Measurements from ENCODE around the gene MON1B. TPM values are rescaled to one million over a fixed set of nuclear protein-coding genes. Genes with fewer than 3 reads are reported as not detected.

Gene MON1B
- total and polyA plus RNA-seq, 2 of the 8 experiments (the other 6 are each of a cell fraction or from before 2014, with no cell fraction given), result 20.0 to 45.9 TPM

- no peak overlapping the region for H2AK5ac ChIP-seq (ENCODE audit: low read depth, low read length)
- no peak overlapping the region for H3K27ac ChIP-seq (ENCODE audit: low read depth, low read length)
- no peak overlapping the region for H4K8ac ChIP-seq (ENCODE audit: extremely low read depth, insufficient read depth, low read length)
- peaks cover 4 to 29% (median 13%) of the 10 kb centered on the region in 4 experiments; a peak in 5 of 8 replicates for H3K36me3 ChIP-seq (ENCODE audit: control insufficient read depth in 2 of 4, insufficient read depth in 4 of 4, low read length in 3 of 4)
- H2BK20ac ChIP-seq (ENCODE audit: low read length), result no peak overlapping the region
- H4K5ac ChIP-seq (ENCODE audit: insufficient read length, low read depth, low read length), result no peak overlapping the region
- H3K9me3 ChIP-seq (ENCODE audit: insufficient read depth in 2 of 2, low read depth in 1 of 2, low read length in 1 of 2), result no peaks in the 10 kb centered on the region
- WGBS, 2 experiments (ENCODE audit: extremely low coverage in 1 of 2, insufficient coverage in 1 of 2, insufficient read length in 1 of 2, insufficient replicate concordance in 2 of 2, low coverage in 1 of 2, low lambda C conversion rate in 2 of 2, missing lambda C conversion rate in 1 of 2), result 98% methylated on average over 13 of the region's 13 CpGs; no CpG with 5 or more reads in 1 of the 2 experiments
- H3K14ac ChIP-seq (ENCODE audit: insufficient read length), result no peak overlapping the region
- DNase-seq (ENCODE audit: low read depth in 1 of 2, low spot score in 2 of 2), result no peak
- peaks cover 0 to 7% (median 1%) of the 10 kb centered on the region in 4 experiments; a peak in 2 of 7 replicates for H3K4me1 ChIP-seq (replicated peaks in 1 of 4; ENCODE audit: control insufficient read depth in 3 of 4, insufficient read depth in 4 of 4, low read length in 3 of 4)
- no peak overlapping the region for H3K9ac ChIP-seq (replicated peaks in 1 of 4; ENCODE audit: extremely low read depth in 1 of 4, low read depth in 3 of 4, low read length in 3 of 4)
- peaks cover 0 to 24% of the 10 kb centered on the region in 2 experiments; a peak in 2 of 4 replicates for H3K79me2 ChIP-seq (ENCODE audit: control insufficient read depth in 1 of 2, insufficient read depth in 2 of 2, low read length in 2 of 2)
- H4K20me1 ChIP-seq (replicated peaks in 1 of 2; ENCODE audit: control insufficient read depth in 1 of 2, insufficient read depth in 2 of 2, low read length in 2 of 2), result peaks cover 3 to 20% of the 10 kb centered on the region in 2 experiments
- H2BK15ac ChIP-seq (ENCODE audit: low read length), result no peak overlapping the region
- no peak for TF ChIP-seq CEBPB (IDR thresholded peaks at IDR 0.05; ENCODE audit: low read depth, low read length)
- no peak for TF ChIP-seq RAD21 (IDR thresholded peaks at IDR 0.05 in 1 of 2, conservative IDR thresholded peaks at IDR 0.05 in 1 of 2; ENCODE audit: low read depth in 2 of 2, low read length in 2 of 2)
- no peak for TF ChIP-seq MAX (IDR thresholded peaks at IDR 0.05)
- TF ChIP-seq JUND (IDR thresholded peaks at IDR 0.05; ENCODE audit: low read length), result no peak
- no peak for TF ChIP-seq EZH2 (IDR thresholded peaks at IDR 0.05; ENCODE audit: low read depth, low read length, severe bottlenecking)
- no peak for TF ChIP-seq CREB1 (IDR thresholded peaks at IDR 0.05)
- TF ChIP-seq YY1 (IDR thresholded peaks at IDR 0.05; ENCODE audit: low read depth, low read length), result no peak
- TF ChIP-seq KDM1A (IDR thresholded peaks at IDR 0.05; ENCODE audit: borderline replicate concordance, low read length), result no peak
- TF ChIP-seq POLR2AphosphoS5 (IDR thresholded peaks at IDR 0.05; ENCODE audit: low read depth, low read length), result no peak
- no peak for TF ChIP-seq SP4 (IDR thresholded peaks at IDR 0.05; ENCODE audit: low read length)
- H4K91ac ChIP-seq (replicated peaks; ENCODE audit: insufficient read length, low read length), result no peak overlapping the region
- H3K27me3 ChIP-seq (replicated peaks in 1 of 4; ENCODE audit: control insufficient read depth in 3 of 4, extremely low read depth in 1 of 4, insufficient read depth in 3 of 4, low read length in 3 of 4), result no peaks in the 10 kb centered on the region
- H3K56ac ChIP-seq (replicated peaks; ENCODE audit: insufficient read length, low read depth, low read length), result no peak overlapping the region
- H2AFZ ChIP-seq (ENCODE audit: low read length), result no peak overlapping the region
- H3K79me1 ChIP-seq (ENCODE audit: low read depth, low read length), result peaks cover 5% of the 10 kb centered on the region
- no peak overlapping the region for H3K4ac ChIP-seq (replicated peaks; ENCODE audit: insufficient read length, low read depth, low read length)
- peaks cover 10% of the 10 kb centered on the region; the same call in 1 of the 2 replicates for H3K23me2 ChIP-seq (ENCODE audit: low read depth, low read length)
- no peak overlapping the region for H2BK120ac ChIP-seq (replicated peaks; ENCODE audit: low read depth, low read length)
- H3K23ac ChIP-seq (ENCODE audit: insufficient read length), result no peak overlapping the region
- no peak overlapping the region for H3K18ac ChIP-seq (ENCODE audit: extremely low read depth, low read length)
- ChIA-PET POLR2A (ENCODE audit: partially characterized antibody) (interaction anchor here (0.9 kb wide), 1 partner anchor 13 kb away, joined by 4 read pairs; no protein-coding TSS in a partner anchor), CTCF (ENCODE audit: partially characterized antibody) (no interaction called here)
- no peak overlapping the region for H3K4me2 ChIP-seq (ENCODE audit: insufficient read depth in 1 of 2, low read depth in 2 of 2, low read length in 2 of 2)
- H2BK12ac ChIP-seq (ENCODE audit: low read depth, low read length), result no peak overlapping the region
- H3K4me3 ChIP-seq (ENCODE audit: extremely low read depth in 1 of 4, insufficient read depth in 2 of 4, low read depth in 3 of 4, low read length in 4 of 4), result no peak overlapping the region
- H2BK5ac ChIP-seq (ENCODE audit: low read depth, low read length), result no peak overlapping the region; the same call in 1 of the 2 replicates
- FAIRE-seq, result no peak
These were observed 2.4 kb downstream of the MON1B start for GRCh38 chr16:77193377-77193776.
